K562 (cell line): ENCODE measurements around the gene ALKBH8. TPM values are rescaled to one million over a fixed set of nuclear protein-coding genes. Genes with fewer than 3 reads are reported as not detected.

Source experiments
- BCOR ChIP-seq: fragments of 450-650 bp; IDR thresholded peaks from 2 replicates; pipeline ENCODE4 v1.6.1; 2016
- C11orf30 ChIP-seq: fragments of 450-650 bp; IDR thresholded peaks from 2 replicates; pipeline ENCODE4 v1.6.1; 2016; ENCODE audit warnings: low read depth, mild to moderate bottlenecking
- CREB5 ChIP-seq: fragments of 250-450 bp; sonication (Bioruptor Pico); IDR thresholded peaks from 2 replicates; pipeline ENCODE4 v1.5.0; 2020; ENCODE audit warnings: mild to moderate bottlenecking
- ETV1 ChIP-seq: fragments of 450-650 bp; conservative IDR thresholded peaks from 2 replicates; pipeline ENCODE4 v1.6.1; 2016; ENCODE audit warnings: missing genetic modification characterization, control low read depth, low read depth, missing compliant biosample characterization
- GABPA ChIP-seq: fragments of 200-800 bp; sonication (Bioruptor generic); conservative IDR thresholded peaks from 2 replicates; pipeline ENCODE4 v1.6.1; 2016; ENCODE audit warnings: low read depth, missing genetic modification characterization, missing compliant biosample characterization
- HCFC1 ChIP-seq: IDR thresholded peaks from 2 replicates; pipeline ENCODE4 v1.6.1; 2012; ENCODE audit warnings: low read depth, low read length, improper control_type of control experiment
- L3MBTL2 ChIP-seq: fragments of 450-650 bp; IDR thresholded peaks from 2 replicates; pipeline ENCODE4 v1.6.1; 2016; ENCODE audit warnings: mild to moderate bottlenecking, moderate library complexity
- MBD2 ChIP-seq: sonication (generic); IDR thresholded peaks from 2 replicates; pipeline ENCODE4 v1.6.1; 2016; ENCODE audit warnings: low read depth, borderline replicate concordance
- MYBL2 ChIP-seq, 2 experiments: fragments of 450-650 bp in 1 of 2; sonication (generic) in 1 of 2; formaldehyde crosslinking in 1 of 2; IDR thresholded peaks; 2 replicates each; pipeline versions ENCODE4 v1.6.1 to v1.8.1; 2017 to 2022; ENCODE audit warnings: borderline replicate concordance in 1 of 2, inconsistent platforms in 1 of 2, low read depth in 1 of 2, mild to moderate bottlenecking in 1 of 2, missing genetic modification reagents in 1 of 2, moderate library complexity in 1 of 2
- NFRKB ChIP-seq: fragments of 450-650 bp; IDR thresholded peaks from 2 replicates; pipeline ENCODE4 v1.6.1; 2016; ENCODE audit warnings: low read depth
- POLR2A ChIP-seq: fragments of 450-650 bp; conservative IDR thresholded peaks from 2 replicates; pipeline ENCODE4 v1.6.1; 2016
- POLR2G ChIP-seq: fragments of 200-400 bp; formaldehyde crosslinking; IDR thresholded peaks from 2 replicates; pipeline ENCODE4 v1.6.1; 2017; ENCODE audit warnings: low read depth, mild to moderate bottlenecking, antibody characterized with exemption, low read length, moderate library complexity
- SIN3A ChIP-seq, 2 experiments: fragments of 150-350 bp in 1 of 2; IDR thresholded peaks; 2 replicates each; pipeline ENCODE4 v1.6.1; 2011 to 2016; ENCODE audit warnings: borderline replicate concordance in 2 of 2, low read depth in 2 of 2, low read length in 2 of 2, mild to moderate bottlenecking in 2 of 2, moderate library complexity in 2 of 2; ENCODE audit not compliant: control insufficient read depth in 1 of 2
- SRF ChIP-seq, 2 experiments: fragments of 250-450, 450-650 bp in 1 of 2; sonication (Bioruptor Pico) in 1 of 2; sonication (generic) in 1 of 2; formaldehyde crosslinking; IDR thresholded peaks; 2 replicates each; pipeline versions ENCODE4 v1.5.0 to v1.5.1; 2020 to 2022; ENCODE audit warnings: mild to moderate bottlenecking in 1 of 2, missing genetic modification reagents in 1 of 2
- SRSF3 ChIP-seq: fragments of 200-400 bp; formaldehyde crosslinking; IDR thresholded peaks from 2 replicates; pipeline ENCODE4 v1.6.1; 2016; ENCODE audit warnings: mild to moderate bottlenecking, low read length, moderate library complexity; ENCODE audit not compliant: insufficient read depth
- TAF7 ChIP-seq: fragments of 450-650 bp; IDR thresholded peaks from 2 replicates; pipeline ENCODE4 v1.6.1; 2016; ENCODE audit warnings: missing genetic modification characterization, missing compliant biosample characterization
- TEAD4 ChIP-seq, 2 experiments: sonication (generic) in 1 of 2; formaldehyde crosslinking in 1 of 2; IDR thresholded peaks; 2 replicates each; pipeline versions ENCODE4 v1.6.1 to v1.8.0; 2012 to 2022; ENCODE audit warnings: borderline replicate concordance in 1 of 2, inconsistent platforms in 1 of 2, low read length in 1 of 2, mild to moderate bottlenecking in 1 of 2, missing genetic modification reagents in 1 of 2
- ZNF395 ChIP-seq: fragments of 200-800 bp; sonication (Bioruptor generic); IDR thresholded peaks from 2 replicates; pipeline ENCODE4 v1.6.1; 2017; ENCODE audit warnings: missing genetic modification characterization, missing compliant biosample characterization
- ZNF445 ChIP-seq: fragments of 250-450 bp; sonication (Bioruptor Pico); IDR thresholded peaks from 2 replicates; pipeline ENCODE4 v1.4.0; 2020; ENCODE audit warnings: low read depth, mild to moderate bottlenecking, moderate library complexity
- ZNF644 ChIP-seq: fragments of 200-800 bp; sonication (Bioruptor generic); IDR thresholded peaks from 2 replicates; pipeline ENCODE4 v1.6.1; 2016; ENCODE audit warnings: low read depth, missing genetic modification characterization, missing compliant biosample characterization
- polyA plus RNA-seq, 8 experiments: library from polyadenylated mRNA; depleted of rRNA in 4 of 8; stranded (reverse) in 5 of 8; unstranded in 3 of 8; fragments of >200 nt; fragmentation: Nextera tagmentation in 2 of 8; fragmentation: Illumina TruSeq in 1 of 8; extraction: Ambion mirVana in 2 of 8; extraction: Trizol in 1 of 8; gene quantifications; 2 replicates each; pipeline versions ENCODE4 v1.2.1 to v1.2.3, GENCODE V29; 2011 to 2014; ENCODE audit warnings: inconsistent platforms in 1 of 8, missing spikeins in 1 of 8
- total RNA-seq, 7 experiments: library from RNA; depleted of rRNA in 6 of 7; stranded (reverse); fragments of >200 nt in 6 of 7; fragmentation: Illumina TruSeq in 2 of 7; extraction: Trizol in 2 of 7; gene quantifications; 2 replicates each; pipeline versions ENCODE4 v1.2.1 to v1.2.3, GENCODE V29; 2011 to 2021; ENCODE audit warnings: low replicate concordance in 1 of 7
- TF ChIP-seq, protein P1 (sequence below): fragments of 450-650 bp; IDR thresholded peaks from 2 replicates; pipeline ENCODE4 v1.6.1; 2016; ENCODE audit warnings: borderline replicate concordance
- TF ChIP-seq, protein P2 (sequence below): sonication (generic); formaldehyde crosslinking; IDR thresholded peaks from 2 replicates; pipeline ENCODE4 v1.9.0; 2022; ENCODE audit warnings: mild to moderate bottlenecking, missing genetic modification reagents

ALKBH8 gene
- total and polyA plus RNA-seq, 9 of the 15 experiments (the other 6 are each of a cell fraction or from before 2014, with no cell fraction given) = 4.3 to 14.4 (median 9.1) TPM

GRCh38 chr11:107457558-107458271 is 107.8 kb downstream of the ALKBH8 start, which contains the start of gene CWF19L2 (continued):
- TF ChIP-seq ZNF395 (CRISPR knock-in tag) (peak; percentile 69), TAF7 (tag) (peak; percentile 95), POLR2A (peak; percentile 95), TEAD4 (IDR thresholded peaks at IDR 0.05; ENCODE audit: low read length) (peak; percentile 40; the same call in 1 of the 2 replicates), TEAD4 (CRISPR knock-in tag; IDR thresholded peaks at IDR 0.05; ENCODE audit: borderline replicate concordance) (no peak), SIN3A (IDR thresholded peaks at IDR 0.05; ENCODE audit: borderline replicate concordance in 2 of 2, control insufficient read depth in 1 of 2, low read depth in 2 of 2, low read length in 2 of 2) (peak in 1 of 2 experiments; percentile 68; a peak in 1 of 4 replicates), ZNF644 (tag) (peak; percentile 78; the same call in 1 of the 2 replicates), ETV1 (tag) (peak; percentile 69), MBD2 (peak; percentile 56; the same call in 1 of the 2 replicates), BCOR (no peak), HCFC1 (peak; percentile 63), POLR2G (peak; percentile 55), C11orf30 (peak; percentile 90), GABPA (tag) (peak; percentile 75), MYBL2 (IDR thresholded peaks at IDR 0.05; ENCODE audit: low read depth) (no peak), MYBL2 (CRISPR knock-in tag; IDR thresholded peaks at IDR 0.05; ENCODE audit: borderline replicate concordance) (no peak), CREB5 (CRISPR knock-in tag) (no peak), NFRKB (peak; percentile 51; the same call in 1 of the 2 replicates), SRSF3 (no peak), L3MBTL2 (peak; percentile 62), SRF (CRISPR knock-in tag; IDR thresholded peaks at IDR 0.05) (peak in 1 of 2 experiments; percentile 11; a peak in 1 of 4 replicates), ZNF445 (CRISPR knock-in tag) (no peak)
- TF ChIP-seq, protein P1, sequence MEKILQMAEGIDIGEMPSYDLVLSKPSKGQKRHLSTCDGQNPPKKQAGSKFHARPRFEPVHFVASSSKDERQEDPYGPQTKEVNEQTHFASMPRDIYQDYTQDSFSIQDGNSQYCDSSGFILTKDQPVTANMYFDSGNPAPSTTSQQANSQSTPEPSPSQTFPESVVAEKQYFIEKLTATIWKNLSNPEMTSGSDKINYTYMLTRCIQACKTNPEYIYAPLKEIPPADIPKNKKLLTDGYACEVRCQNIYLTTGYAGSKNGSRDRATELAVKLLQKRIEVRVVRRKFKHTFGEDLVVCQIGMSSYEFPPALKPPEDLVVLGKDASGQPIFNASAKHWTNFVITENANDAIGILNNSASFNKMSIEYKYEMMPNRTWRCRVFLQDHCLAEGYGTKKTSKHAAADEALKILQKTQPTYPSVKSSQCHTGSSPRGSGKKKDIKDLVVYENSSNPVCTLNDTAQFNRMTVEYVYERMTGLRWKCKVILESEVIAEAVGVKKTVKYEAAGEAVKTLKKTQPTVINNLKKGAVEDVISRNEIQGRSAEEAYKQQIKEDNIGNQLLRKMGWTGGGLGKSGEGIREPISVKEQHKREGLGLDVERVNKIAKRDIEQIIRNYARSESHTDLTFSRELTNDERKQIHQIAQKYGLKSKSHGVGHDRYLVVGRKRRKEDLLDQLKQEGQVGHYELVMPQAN = peak; percentile 45; the same call in 1 of the 2 replicates
- TF ChIP-seq, protein P2, sequence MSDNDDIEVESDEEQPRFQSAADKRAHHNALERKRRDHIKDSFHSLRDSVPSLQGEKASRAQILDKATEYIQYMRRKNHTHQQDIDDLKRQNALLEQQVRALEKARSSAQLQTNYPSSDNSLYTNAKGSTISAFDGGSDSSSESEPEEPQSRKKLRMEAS = no peak
